HepG2 (cell line): ENCODE data around the gene TAF8.

Source experiments
- NR2F6 ChIP-seq, 2 experiments: IDR thresholded peaks; 2 replicates each; pipeline ENCODE4 v1.6.1; 2016; ENCODE audit warnings: antibody characterized with exemption in 1 of 2, mild to moderate bottlenecking in 1 of 2
- SOX5 ChIP-seq: IDR thresholded peaks from 2 replicates; pipeline ENCODE4 v1.6.1; 2016; ENCODE audit warnings: borderline replicate concordance
- ZNF205 ChIP-seq: IDR thresholded peaks from 2 replicates; pipeline ENCODE4 v1.6.1; 2018; ENCODE audit warnings: missing biosample characterization, missing genetic modification reagents
- ZNF451 ChIP-seq: sonication (generic); formaldehyde crosslinking; IDR thresholded peaks from 2 replicates; pipeline ENCODE4 v1.5.0; 2020; ENCODE audit warnings: mild to moderate bottlenecking, missing genetic modification reagents
- ZNF567 ChIP-seq: sonication (generic); formaldehyde crosslinking; IDR thresholded peaks from 2 replicates; pipeline ENCODE4 v1.8.1; 2023; ENCODE audit warnings: mild to moderate bottlenecking, missing genetic modification reagents, borderline replicate concordance
- TF ChIP-seq, protein P1 (sequence below): sonication (generic); formaldehyde crosslinking; IDR thresholded peaks from 2 replicates; pipeline ENCODE4 v1.5.0; 2020; ENCODE audit warnings: mild to moderate bottlenecking, missing genetic modification reagents, moderate library complexity

DNA sequence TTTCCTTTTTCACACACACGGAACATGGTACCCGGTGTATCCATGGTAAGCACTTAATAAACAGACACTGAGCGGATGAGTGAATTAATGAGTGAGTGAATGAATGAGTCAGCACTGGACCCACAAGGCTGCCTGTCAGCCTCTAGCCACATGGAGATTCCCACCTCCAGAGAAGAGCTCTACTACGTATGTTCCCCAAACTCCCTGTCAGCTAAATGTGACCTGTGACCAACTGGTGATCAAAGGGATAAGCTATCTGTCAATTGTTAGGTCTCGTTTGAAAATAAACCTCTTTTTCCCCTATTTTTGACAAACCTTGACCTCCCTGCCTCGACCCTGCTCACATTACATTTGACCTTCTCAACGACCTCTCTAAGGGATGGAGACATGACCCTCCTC is 24.5 kb upstream of the TAF8 start:
- TF ChIP-seq ZNF567 (CRISPR knock-in tag) (no peak), NR2F6 (IDR thresholded peaks at IDR 0.05) (no peak), NR2F6 (CRISPR knock-in tag; IDR thresholded peaks at IDR 0.05) (no peak), SOX5 (CRISPR knock-in tag) (no peak), ZNF205 (CRISPR knock-in tag) (no peak), ZNF451 (no peak)
- TF ChIP-seq, protein P1, sequence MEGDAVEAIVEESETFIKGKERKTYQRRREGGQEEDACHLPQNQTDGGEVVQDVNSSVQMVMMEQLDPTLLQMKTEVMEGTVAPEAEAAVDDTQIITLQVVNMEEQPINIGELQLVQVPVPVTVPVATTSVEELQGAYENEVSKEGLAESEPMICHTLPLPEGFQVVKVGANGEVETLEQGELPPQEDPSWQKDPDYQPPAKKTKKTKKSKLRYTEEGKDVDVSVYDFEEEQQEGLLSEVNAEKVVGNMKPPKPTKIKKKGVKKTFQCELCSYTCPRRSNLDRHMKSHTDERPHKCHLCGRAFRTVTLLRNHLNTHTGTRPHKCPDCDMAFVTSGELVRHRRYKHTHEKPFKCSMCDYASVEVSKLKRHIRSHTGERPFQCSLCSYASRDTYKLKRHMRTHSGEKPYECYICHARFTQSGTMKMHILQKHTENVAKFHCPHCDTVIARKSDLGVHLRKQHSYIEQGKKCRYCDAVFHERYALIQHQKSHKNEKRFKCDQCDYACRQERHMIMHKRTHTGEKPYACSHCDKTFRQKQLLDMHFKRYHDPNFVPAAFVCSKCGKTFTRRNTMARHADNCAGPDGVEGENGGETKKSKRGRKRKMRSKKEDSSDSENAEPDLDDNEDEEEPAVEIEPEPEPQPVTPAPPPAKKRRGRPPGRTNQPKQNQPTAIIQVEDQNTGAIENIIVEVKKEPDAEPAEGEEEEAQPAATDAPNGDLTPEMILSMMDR (CRISPR knock-in tag) = no peak
